Measurements from ENCODE around the gene SDE2.

The SDE2 gene

DNA sequence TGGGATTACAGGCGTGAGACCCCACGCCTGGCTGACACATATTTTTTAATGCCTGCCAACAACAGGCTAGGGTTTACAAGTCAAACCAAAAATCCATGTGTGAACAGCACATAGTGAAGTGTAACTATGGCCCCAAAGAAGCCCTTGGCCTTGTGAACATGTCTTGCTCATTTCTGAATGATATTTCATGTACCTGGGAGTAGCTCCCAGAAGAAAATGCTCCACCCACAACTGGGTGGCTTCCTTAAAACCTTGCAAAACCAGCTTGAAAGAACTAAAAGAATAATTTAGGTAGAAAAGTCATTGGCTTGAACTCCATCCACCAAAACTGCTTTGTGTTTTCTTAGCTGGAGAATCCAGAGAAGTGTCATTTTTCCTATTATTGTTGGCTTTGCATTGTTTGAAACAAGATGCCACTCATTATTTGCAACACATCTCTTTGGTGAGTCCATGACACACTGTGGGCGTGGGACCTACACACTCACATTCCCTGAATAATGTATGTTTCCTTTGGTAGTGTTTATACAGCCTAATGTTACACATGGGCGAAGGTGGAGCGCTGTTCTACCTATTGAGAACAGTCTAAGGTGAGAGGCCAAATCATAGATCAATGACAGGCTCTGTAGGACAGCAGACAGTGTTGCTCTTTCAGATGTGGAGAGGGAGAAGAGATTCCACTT is 28.5 kb upstream of the SDE2 start:
- TF ChIP-seq, protein P1, sequence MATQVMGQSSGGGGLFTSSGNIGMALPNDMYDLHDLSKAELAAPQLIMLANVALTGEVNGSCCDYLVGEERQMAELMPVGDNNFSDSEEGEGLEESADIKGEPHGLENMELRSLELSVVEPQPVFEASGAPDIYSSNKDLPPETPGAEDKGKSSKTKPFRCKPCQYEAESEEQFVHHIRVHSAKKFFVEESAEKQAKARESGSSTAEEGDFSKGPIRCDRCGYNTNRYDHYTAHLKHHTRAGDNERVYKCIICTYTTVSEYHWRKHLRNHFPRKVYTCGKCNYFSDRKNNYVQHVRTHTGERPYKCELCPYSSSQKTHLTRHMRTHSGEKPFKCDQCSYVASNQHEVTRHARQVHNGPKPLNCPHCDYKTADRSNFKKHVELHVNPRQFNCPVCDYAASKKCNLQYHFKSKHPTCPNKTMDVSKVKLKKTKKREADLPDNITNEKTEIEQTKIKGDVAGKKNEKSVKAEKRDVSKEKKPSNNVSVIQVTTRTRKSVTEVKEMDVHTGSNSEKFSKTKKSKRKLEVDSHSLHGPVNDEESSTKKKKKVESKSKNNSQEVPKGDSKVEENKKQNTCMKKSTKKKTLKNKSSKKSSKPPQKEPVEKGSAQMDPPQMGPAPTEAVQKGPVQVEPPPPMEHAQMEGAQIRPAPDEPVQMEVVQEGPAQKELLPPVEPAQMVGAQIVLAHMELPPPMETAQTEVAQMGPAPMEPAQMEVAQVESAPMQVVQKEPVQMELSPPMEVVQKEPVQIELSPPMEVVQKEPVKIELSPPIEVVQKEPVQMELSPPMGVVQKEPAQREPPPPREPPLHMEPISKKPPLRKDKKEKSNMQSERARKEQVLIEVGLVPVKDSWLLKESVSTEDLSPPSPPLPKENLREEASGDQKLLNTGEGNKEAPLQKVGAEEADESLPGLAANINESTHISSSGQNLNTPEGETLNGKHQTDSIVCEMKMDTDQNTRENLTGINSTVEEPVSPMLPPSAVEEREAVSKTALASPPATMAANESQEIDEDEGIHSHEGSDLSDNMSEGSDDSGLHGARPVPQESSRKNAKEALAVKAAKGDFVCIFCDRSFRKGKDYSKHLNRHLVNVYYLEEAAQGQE (IDR thresholded peaks at IDR 0.05; ENCODE audit: insufficient read depth in 1 of 2, low read depth in 2 of 2, low read length in 2 of 2), result no peak
- TF ChIP-seq POLR2AphosphoS5 (IDR thresholded peaks at IDR 0.05; ENCODE audit: low read depth, low read length) (no peak), FOXP2 (optimal IDR thresholded peaks at IDR 0.05; ENCODE audit: borderline replicate concordance, extremely low read depth, extremely low read length, insufficient read depth) (no peak), TAF1 (IDR thresholded peaks at IDR 0.05; ENCODE audit: borderline replicate concordance, insufficient read depth, low read length) (no peak), SIN3A (IDR thresholded peaks at IDR 0.05; ENCODE audit: borderline replicate concordance, insufficient read depth, low read length) (no peak)

DNA sequence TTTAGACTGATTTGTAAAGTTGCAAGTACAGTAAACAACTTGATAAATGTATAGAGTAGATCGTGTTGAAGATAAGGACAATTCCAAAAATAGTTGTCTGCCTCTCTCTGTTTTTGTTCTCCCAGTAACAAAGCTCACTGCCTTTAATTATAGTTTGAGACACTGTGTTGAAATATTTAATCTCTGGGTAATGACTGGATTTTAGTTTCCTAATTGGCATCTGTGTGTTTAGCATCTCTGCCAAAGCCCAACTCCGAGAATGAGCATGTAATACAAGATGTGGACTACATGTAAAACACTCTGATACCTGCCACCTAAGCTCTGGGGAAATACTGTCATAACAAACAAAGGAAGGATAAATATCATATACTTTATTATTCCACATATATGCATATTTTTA is 27.7 kb upstream of the SDE2 start:
- TF ChIP-seq TAF1 (IDR thresholded peaks at IDR 0.05; ENCODE audit: borderline replicate concordance, insufficient read depth, low read length) (no peak), FOXP2 (optimal IDR thresholded peaks at IDR 0.05; ENCODE audit: borderline replicate concordance, extremely low read depth, extremely low read length, insufficient read depth) (no peak), POLR2AphosphoS5 (IDR thresholded peaks at IDR 0.05; ENCODE audit: low read depth, low read length) (no peak), SIN3A (IDR thresholded peaks at IDR 0.05; ENCODE audit: borderline replicate concordance, insufficient read depth, low read length) (no peak)
- TF ChIP-seq, protein P1 (IDR thresholded peaks at IDR 0.05; ENCODE audit: insufficient read depth in 1 of 2, low read depth in 2 of 2, low read length in 2 of 2), result no peak

DNA sequence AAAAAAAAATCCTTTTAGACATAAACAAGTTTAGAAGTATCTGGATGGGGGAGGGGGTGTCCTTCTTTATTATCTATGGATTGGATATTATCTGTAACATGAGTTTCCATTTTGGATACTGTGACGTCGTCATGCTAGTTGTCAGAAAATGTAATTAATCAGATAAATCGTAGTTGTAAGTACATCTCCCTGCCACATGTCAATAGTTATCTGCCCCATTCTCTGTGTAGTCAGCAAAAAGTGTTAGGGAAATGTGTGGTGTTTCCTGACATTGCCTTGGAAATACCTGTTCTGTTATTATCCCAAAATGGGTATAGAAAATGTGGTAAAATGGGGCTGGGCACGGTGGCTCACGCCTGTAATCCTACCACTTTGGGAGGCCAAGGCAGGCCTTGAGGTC is 24.6 kb upstream of the SDE2 start:
- TF ChIP-seq SIN3A (IDR thresholded peaks at IDR 0.05; ENCODE audit: borderline replicate concordance, insufficient read depth, low read length) (no peak), FOXP2 (optimal IDR thresholded peaks at IDR 0.05; ENCODE audit: borderline replicate concordance, extremely low read depth, extremely low read length, insufficient read depth) (no peak), POLR2AphosphoS5 (IDR thresholded peaks at IDR 0.05; ENCODE audit: low read depth, low read length) (no peak), TAF1 (IDR thresholded peaks at IDR 0.05; ENCODE audit: borderline replicate concordance, insufficient read depth, low read length) (no peak)
- TF ChIP-seq, protein P1 (IDR thresholded peaks at IDR 0.05; ENCODE audit: insufficient read depth in 1 of 2, low read depth in 2 of 2, low read length in 2 of 2), result no peak

DNA sequence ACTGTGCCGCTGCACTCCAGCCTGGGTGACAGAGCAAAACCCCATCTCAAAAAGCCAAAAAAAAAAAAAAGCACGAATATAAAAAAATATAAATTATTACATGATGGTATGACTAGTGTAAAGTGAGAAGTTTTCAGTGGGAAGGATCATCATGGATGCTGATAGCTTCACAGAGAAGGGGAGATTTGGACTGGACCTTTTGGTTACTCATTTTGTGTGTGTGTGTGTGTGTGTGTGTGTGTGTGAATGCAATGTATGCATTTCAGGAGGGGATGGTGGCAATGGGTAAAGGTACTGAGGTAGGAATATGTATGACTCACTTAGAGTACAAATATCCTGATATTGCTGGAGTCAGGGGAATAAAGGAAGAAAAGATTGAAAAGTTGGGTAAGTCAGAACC is 22.7 kb upstream of the SDE2 start:
- TF ChIP-seq SIN3A (IDR thresholded peaks at IDR 0.05; ENCODE audit: borderline replicate concordance, insufficient read depth, low read length), result no peak
- TF ChIP-seq FOXP2 (optimal IDR thresholded peaks at IDR 0.05; ENCODE audit: borderline replicate concordance, extremely low read depth, extremely low read length, insufficient read depth), result no peak
- TF ChIP-seq, protein P1 (IDR thresholded peaks at IDR 0.05; ENCODE audit: insufficient read depth in 1 of 2, low read depth in 2 of 2, low read length in 2 of 2), result no peak
- TF ChIP-seq POLR2AphosphoS5 (IDR thresholded peaks at IDR 0.05; ENCODE audit: low read depth, low read length), result no peak
- TF ChIP-seq TAF1 (IDR thresholded peaks at IDR 0.05; ENCODE audit: borderline replicate concordance, insufficient read depth, low read length), result no peak
